CD4-positive, alpha-beta memory T cell (primary cell): ENCODE results near the gene TTC33. TPM values are rescaled to one million over a fixed set of nuclear protein-coding genes. Genes with fewer than 3 reads are reported as not detected.

Experiments used
- CTCF ChIA-PET: fragments of 350-600 bp; sonication (Branson Sonifier 250); formaldehyde crosslinking; loops from one replicate; lab custom pipeline; 2021; ENCODE audit warnings: inconsistent platforms; ENCODE audit not compliant: partially characterized antibody; lab: Charles Lee
- POLR2A ChIA-PET: fragments of 350-600 bp; sonication (Branson Sonifier 250); formaldehyde crosslinking; loops from one replicate; lab custom pipeline; 2021; ENCODE audit not compliant: partially characterized antibody; lab: Charles Lee
- DNase-seq, 5 donors: peaks; one replicate each; pipeline versions ENCODE4 v3.0.0 to v3.0.0-alpha.2; 2020 to 2022; ENCODE audit warnings: mixed read lengths in 1 of 5
- H3K27ac ChIP-seq: one replicate; pipeline ENCODE4 v1.7.0; 2013; ENCODE audit warnings: low read depth, low read length
- H3K27me3 ChIP-seq: 2 replicates; pipeline ENCODE4 v1.7.0; 2013; ENCODE audit warnings: mild to moderate bottlenecking, low read length, moderate library complexity; ENCODE audit not compliant: insufficient read depth
- H3K36me3 ChIP-seq: 2 replicates; pipeline ENCODE4 v1.7.0; 2013; ENCODE audit warnings: mild to moderate bottlenecking, low read length, moderate library complexity; ENCODE audit not compliant: insufficient read depth
- H3K4me1 ChIP-seq: 2 replicates; pipeline ENCODE4 v1.7.0; 2013; ENCODE audit warnings: mild to moderate bottlenecking, low read length, moderate library complexity; ENCODE audit not compliant: insufficient read depth
- H3K4me3 ChIP-seq, 2 donors: one replicate each; pipeline ENCODE4 v1.7.0; 2013; ENCODE audit warnings: low read length in 2 of 2, mild to moderate bottlenecking in 1 of 2
- H3K9me3 ChIP-seq, 2 donors: one replicate each; pipeline ENCODE4 v1.7.0; 2013; ENCODE audit warnings: low read length in 2 of 2, control low read depth in 1 of 2; ENCODE audit not compliant: control insufficient read depth in 1 of 2
- H3K27ac Mint-ChIP-seq, 7 donors: one replicate each; pipeline ENCODE4 v1.8.0; 2020 to 2021; ENCODE audit warnings: mixed read lengths in 7 of 7, mild to moderate bottlenecking in 6 of 7, inconsistent platforms in 3 of 7, moderate library complexity in 3 of 7
- H3K27me3 Mint-ChIP-seq, 2 donors: one replicate each; pipeline ENCODE4 v1.8.0; 2020 to 2021; ENCODE audit warnings: mixed read lengths in 2 of 2
- H3K36me3 Mint-ChIP-seq, 2 donors: one replicate each; pipeline ENCODE4 v1.8.0; 2020 to 2021; ENCODE audit warnings: mixed read lengths in 2 of 2, inconsistent platforms in 1 of 2, mild to moderate bottlenecking in 1 of 2
- H3K4me1 Mint-ChIP-seq, 4 donors: one replicate each; pipeline ENCODE4 v1.8.0; 2020 to 2021; ENCODE audit warnings: mixed read lengths in 4 of 4, mild to moderate bottlenecking in 1 of 4
- H3K4me3 Mint-ChIP-seq, 8 donors: one replicate each; pipeline ENCODE4 v1.8.0; 2020 to 2021; ENCODE audit warnings: mixed read lengths in 8 of 8, mild to moderate bottlenecking in 7 of 8, moderate library complexity in 6 of 8, inconsistent platforms in 3 of 8
- H3K9me3 Mint-ChIP-seq, 8 donors: one replicate each; pipeline ENCODE4 v1.8.0; 2020 to 2021; ENCODE audit warnings: mixed read lengths in 8 of 8, mild to moderate bottlenecking in 5 of 8, inconsistent platforms in 3 of 8, moderate library complexity in 1 of 8
- intact Hi-C: fragments of 100-400 bp; cut with micrococcal nuclease; formaldehyde crosslinking; loops from one replicate; pipeline ENCODE4 v1.15.1; 2023
- polyA plus RNA-seq, 2 donors: library from polyadenylated mRNA; unstranded; fragments of 300-500 nt; fragmentation: Illumina TruSeq; gene quantifications; one replicate each; pipeline ENCODE4 v1.2.3, GENCODE V29; 2021
- total RNA-seq, 2 experiments: library from RNA; stranded (reverse); gene quantifications; one replicate each; pipeline ENCODE4 v1.2.3, GENCODE V29; 2021

Gene TTC33
- total and polyA plus RNA-seq, 4 experiments from 2014 or later = 13.2 to 17.2 (median 15.7) TPM

- H3K9me3 Mint-ChIP-seq = peaks cover 0 to 2% (median 0%) of the 10 kb centered on the region in 8 donors
- H3K4me3 Mint-ChIP-seq = no peak overlapping the region
- no peaks in the 10 kb centered on the region for H3K9me3 ChIP-seq
- peaks cover 41% of the 10 kb centered on the region for H3K4me1 ChIP-seq
- intact Hi-C loops = no loop called here
- H3K27ac Mint-ChIP-seq = peak overlapping the region in 1 of 7 donors; percentile 57
- peaks cover 42 to 52% (median 47%) of the 10 kb centered on the region in 4 donors for H3K4me1 Mint-ChIP-seq
- H3K36me3 Mint-ChIP-seq = no peaks in the 10 kb centered on the region
- H3K27ac ChIP-seq = no peak overlapping the region
- no peak overlapping the region for H3K4me3 ChIP-seq
- no peaks in the 10 kb centered on the region for H3K36me3 ChIP-seq
- ChIA-PET POLR2A (interaction anchor here (1.1 kb wide), 1 partner anchor 182 kb away, joined by 5 read pairs; no protein-coding TSS in a partner anchor), CTCF (no interaction called here)
- H3K27me3 Mint-ChIP-seq = no peaks in the 10 kb centered on the region
- no peaks in the 10 kb centered on the region for H3K27me3 ChIP-seq
- no peak for DNase-seq
Measured at GRCh38 chr5:40619421-40619820, 136.3 kb downstream of the TTC33 start.

- ChIA-PET POLR2A (no interaction called here), CTCF (no interaction called here)
- no peak overlapping the region for H3K4me3 Mint-ChIP-seq
- intact Hi-C loops = no loop called here
- Histone ChIP-seq H3K36me3 (no peaks in the 10 kb centered on the region), H3K27ac (no peak overlapping the region), H3K27me3 (no peaks in the 10 kb centered on the region), H3K9me3 (no peaks in the 10 kb centered on the region), H3K4me1 (peaks cover 36% of the 10 kb centered on the region), H3K4me3 (no peak overlapping the region)
- no peaks in the 10 kb centered on the region for H3K36me3 Mint-ChIP-seq
- peaks cover 0 to 2% (median 0%) of the 10 kb centered on the region in 8 donors for H3K9me3 Mint-ChIP-seq
- DNase-seq = no peak
- no peaks in the 10 kb centered on the region for H3K27me3 Mint-ChIP-seq
- H3K27ac Mint-ChIP-seq = no peak overlapping the region
- H3K4me1 Mint-ChIP-seq = peaks cover 37 to 47% (median 42%) of the 10 kb centered on the region in 4 donors
Measured at GRCh38 chr5:40618926-40619325, 136.8 kb downstream of the TTC33 start.

- Histone ChIP-seq H3K36me3 (no peaks in the 10 kb centered on the region), H3K27me3 (no peaks in the 10 kb centered on the region), H3K4me3 (no peak overlapping the region), H3K9me3 (no peaks in the 10 kb centered on the region), H3K27ac (no peak overlapping the region), H3K4me1 (peaks cover 15% of the 10 kb centered on the region)
- Mint-ChIP-seq H3K36me3 (no peaks in the 10 kb centered on the region), H3K27me3 (no peaks in the 10 kb centered on the region), H3K9me3 (peaks cover 0 to 2% (median 0%) of the 10 kb centered on the region in 8 donors), H3K4me3 (no peak overlapping the region), H3K27ac (peak overlapping the region in 1 of 7 donors; percentile 37), H3K4me1 (peaks cover 23 to 39% (median 25%) of the 10 kb centered on the region in 4 donors)
- intact Hi-C loops = no loop called here
- POLR2A ChIA-PET = no interaction called here
- no peak for DNase-seq
- CTCF ChIA-PET = no interaction called here
Measured at GRCh38 chr5:40616781-40617180, 139.0 kb downstream of the TTC33 start.

- intact Hi-C loops = no loop called here
- Histone ChIP-seq H3K9me3 (no peaks in the 10 kb centered on the region), H3K36me3 (no peaks in the 10 kb centered on the region), H3K27ac (no peak overlapping the region), H3K4me1 (peaks cover 13% of the 10 kb centered on the region), H3K4me3 (no peak overlapping the region), H3K27me3 (no peaks in the 10 kb centered on the region)
- peak in 3 of 5 donors; percentile 14 to 28 (median 22) for DNase-seq
- Mint-ChIP-seq H3K4me3 (peak overlapping the region in 7 of 8 donors; percentile 1 to 83 (median 68)), H3K9me3 (peaks cover 0 to 2% (median 0%) of the 10 kb centered on the region in 8 donors), H3K27me3 (no peaks in the 10 kb centered on the region), H3K36me3 (no peaks in the 10 kb centered on the region), H3K27ac (peak overlapping the region; percentile 48 to 95 (median 77)), H3K4me1 (peaks cover 18 to 32% (median 22%) of the 10 kb centered on the region in 4 donors)
- POLR2A ChIA-PET = interaction anchor here (1.0 to 2.6 kb wide), 5 partner anchors 8 to 68 kb away, joined by 3 to 11 read pairs (median 5); partner anchors contain the start of gene PTGER4
- CTCF ChIA-PET = interaction anchor here (0.6 to 1.0 kb wide), 3 partner anchors 37 to 141 kb away, joined by 3 read pairs; no protein-coding TSS in a partner anchor
Measured at GRCh38 chr5:40615586-40616170, 140.1 kb downstream of the TTC33 start.

GRCh38 chr5:40614923-40615585 is 140.7 kb downstream of the TTC33 start:
- no peak for DNase-seq
- Histone ChIP-seq H3K4me1 (peaks cover 13% of the 10 kb centered on the region), H3K9me3 (no peaks in the 10 kb centered on the region), H3K36me3 (no peaks in the 10 kb centered on the region), H3K27me3 (no peaks in the 10 kb centered on the region), H3K27ac (no peak overlapping the region), H3K4me3 (no peak overlapping the region)
- Mint-ChIP-seq H3K27me3 (no peaks in the 10 kb centered on the region), H3K4me1 (peaks cover 15 to 30% (median 18%) of the 10 kb centered on the region in 4 donors), H3K4me3 (peak overlapping the region in 6 of 8 donors; percentile 43 to 83 (median 69)), H3K27ac (peak overlapping the region; percentile 48 to 95 (median 77)), H3K9me3 (peaks cover 0 to 2% (median 0%) of the 10 kb centered on the region in 8 donors), H3K36me3 (no peaks in the 10 kb centered on the region)
- POLR2A ChIA-PET = interaction anchor here (0.7 to 2.6 kb wide), 8 partner anchors 8 to 184 kb away, joined by 3 to 11 read pairs (median 4); partner anchors contain the start of gene PTGER4
- intact Hi-C loops = no loop called here
- CTCF ChIA-PET = interaction anchor here (0.9 to 1.7 kb wide), 3 partner anchors 13 to 39 kb away, joined by 3 to 5 read pairs (median 3); no protein-coding TSS in a partner anchor

GRCh38 chr5:40614466-40614865 is 141.3 kb downstream of the TTC33 start:
- CTCF ChIA-PET = interaction anchor here (1.7 kb wide), 1 partner anchor 12 kb away, joined by 5 read pairs; no protein-coding TSS in a partner anchor
- H3K4me1 ChIP-seq = peaks cover 13% of the 10 kb centered on the region
- POLR2A ChIA-PET = interaction anchor here (0.7 to 2.6 kb wide), 7 partner anchors 9 to 184 kb away, joined by 3 to 11 read pairs (median 4); partner anchors contain the start of gene PTGER4
- H3K9me3 ChIP-seq = no peaks in the 10 kb centered on the region
- Mint-ChIP-seq H3K27ac (peak overlapping the region in 1 of 7 donors; percentile 3), H3K4me1 (peaks cover 15 to 30% (median 18%) of the 10 kb centered on the region in 4 donors), H3K36me3 (no peaks in the 10 kb centered on the region), H3K27me3 (no peaks in the 10 kb centered on the region), H3K9me3 (peaks cover 0 to 2% (median 0%) of the 10 kb centered on the region in 8 donors), H3K4me3 (no peak overlapping the region)
- H3K27me3 ChIP-seq = no peaks in the 10 kb centered on the region
- H3K36me3 ChIP-seq = no peaks in the 10 kb centered on the region
- no peak overlapping the region for H3K4me3 ChIP-seq
- intact Hi-C loops = no loop called here
- no peak for DNase-seq
- no peak overlapping the region for H3K27ac ChIP-seq

- no peaks in the 10 kb centered on the region for H3K27me3 Mint-ChIP-seq
- H3K4me1 ChIP-seq = peaks cover 37% of the 10 kb centered on the region
- H3K9me3 Mint-ChIP-seq = no peaks in the 10 kb centered on the region
- no peak for DNase-seq
- no peaks in the 10 kb centered on the region for H3K27me3 ChIP-seq
- H3K36me3 Mint-ChIP-seq = no peaks in the 10 kb centered on the region
- H3K36me3 ChIP-seq = no peaks in the 10 kb centered on the region
- H3K27ac Mint-ChIP-seq = no peak overlapping the region
- H3K4me3 ChIP-seq = no peak overlapping the region
- CTCF ChIA-PET = no interaction called here
- intact Hi-C loops = loop anchor here (5.0 kb wide), 1 partner anchor 75 kb away; no protein-coding TSS in a partner anchor
- no peak overlapping the region for H3K27ac ChIP-seq
- H3K9me3 ChIP-seq = no peaks in the 10 kb centered on the region
- POLR2A ChIA-PET = interaction anchor here (1.0 to 1.7 kb wide), 4 partner anchors 8 to 170 kb away, joined by 3 to 5 read pairs (median 4); no protein-coding TSS in a partner anchor
- H3K4me1 Mint-ChIP-seq = peaks cover 24 to 41% (median 33%) of the 10 kb centered on the region in 4 donors
- H3K4me3 Mint-ChIP-seq = peak overlapping the region in 2 of 8 donors; percentile 63 to 70
Measured at GRCh38 chr5:40607202-40607601, 148.6 kb downstream of the TTC33 start.
